A549 (cell line): ENCODE results near the gene VCL. TPM values are rescaled to one million over a fixed set of nuclear protein-coding genes. Genes with fewer than 3 reads are reported as not detected.
"Not testable (repeated sequence)": the region's sequence is repeated elsewhere in the genome, so short reads cannot be mapped to it uniquely, and the experiment has no call there.

Source experiments
- ATAC-seq, 2 experiments: fragments of 200-7000 bp in 1 of 2; fragments of >200 bp in 1 of 2; cut with Nextera tagmentation in 1 of 2; cut with Tn5 transposase in 1 of 2; 3 replicates each; pipeline versions ENCODE4 v1.8.0 to v1.9.1; 2018 to 2020; ENCODE audit warnings: mild to moderate bottlenecking in 1 of 2, moderate library complexity in 1 of 2
- CTCF ChIA-PET: fragments of 300-600 bp; sonication (Branson Sonifier 250); formaldehyde crosslinking; extraction: SDS; loops from one replicate; lab custom pipeline; 2021; ENCODE audit warnings: antibody characterized with exemption, inconsistent platforms; lab: Yijun Ruan, JAX
- POLR2A ChIA-PET: fragments of 350-600 bp; formaldehyde crosslinking; extraction: SDS; loops from one replicate; lab custom pipeline; 2021; ENCODE audit warnings: antibody characterized with exemption, inconsistent platforms; lab: Yijun Ruan, JAX
- DNase-seq, 2 experiments: peaks; one replicate each; pipeline versions ENCODE4 v3.0.0 to v3.0.0-alpha.2; 2011 to 2016; ENCODE audit warnings: low read depth in 1 of 2, low spot score in 1 of 2
- FAIRE-seq: peaks from 2 replicates; lab custom pipeline; 2011; peaks lifted over from hg19 to GRCh38; lab: Jason Lieb, UNC
- H3K27ac ChIP-seq, 2 experiments: fragments of >200 bp; sonication (Bioruptor Twin); formaldehyde crosslinking; 3 replicates each; pipeline ENCODE4 v1.5.1; 2016 to 2017
- H3K4me1 ChIP-seq: fragments of >200 bp; sonication (Bioruptor Twin); formaldehyde crosslinking; 3 replicates; pipeline ENCODE4 v1.6.1; 2016
- H3K4me2 ChIP-seq: fragments of >200 bp; sonication (Bioruptor Twin); formaldehyde crosslinking; 3 replicates; pipeline ENCODE4 v1.6.1; 2016
- H3K4me3 ChIP-seq: fragments of >200 bp; sonication (Bioruptor Twin); formaldehyde crosslinking; 3 replicates; pipeline ENCODE4 v1.5.1; 2016
- H3K9me3 ChIP-seq: fragments of >200 bp; sonication (Bioruptor Twin); formaldehyde crosslinking; 3 replicates; pipeline ENCODE4 v1.6.1; 2016
- HDAC2 ChIP-seq: fragments of 200-600 bp; sonication (generic); IDR thresholded peaks from 2 replicates; pipeline ENCODE4 v1.6.1; 2016
- HES2 ChIP-seq: fragments of >200 bp; sonication (Bioruptor Twin); formaldehyde crosslinking; IDR thresholded peaks from 2 replicates; pipeline ENCODE4 v1.6.1; 2016
- JUNB ChIP-seq: fragments of >200 bp; sonication (Bioruptor Twin); formaldehyde crosslinking; IDR thresholded peaks from 2 replicates; pipeline ENCODE4 v1.6.1; 2016
- KDM1A ChIP-seq: fragments of 200-600 bp; sonication (generic); IDR thresholded peaks from 2 replicates; pipeline ENCODE4 v1.6.1; 2016; ENCODE audit warnings: low read depth, mild to moderate bottlenecking
- PBX3 ChIP-seq: IDR thresholded peaks from 2 replicates; pipeline ENCODE4 v1.6.1; 2012
- POLR2A ChIP-seq: IDR thresholded peaks from 2 replicates; pipeline ENCODE4 v1.6.1; 2012; ENCODE audit warnings: mild to moderate bottlenecking, low read length
- RARB ChIP-seq: fragments of 250-450 bp; sonication (Bioruptor Pico); IDR thresholded peaks from 2 replicates; pipeline ENCODE4 v1.8.0; 2021; ENCODE audit warnings: mild to moderate bottlenecking, moderate library complexity
- RCOR1 ChIP-seq: fragments of 150-350 bp; IDR thresholded peaks from 2 replicates; pipeline ENCODE4 v1.6.1; 2014; ENCODE audit warnings: antibody characterized with exemption, low read length, low read depth
- REST ChIP-seq: fragments of 200-600 bp; sonication (generic); IDR thresholded peaks from 2 replicates; pipeline ENCODE4 v1.6.1; 2016; ENCODE audit warnings: antibody characterized with exemption, mild to moderate bottlenecking, moderate library complexity
- ZNF302 ChIP-seq: fragments of 250-450 bp; sonication (Bioruptor Pico); IDR thresholded peaks from 2 replicates; pipeline ENCODE4 v1.9.0; 2021; ENCODE audit warnings: inconsistent platforms, mild to moderate bottlenecking, moderate library complexity
- WGBS: methylation state at CpG from one replicate; pipeline ENCODE4 v1.1.6; 2017; ENCODE audit errors: missing lambda C conversion rate; 5-methylcytosine and 5-hydroxymethylcytosine counted together
- polyA plus RNA-seq, 4 experiments: library from polyadenylated mRNA; depleted of rRNA in 3 of 4; stranded (reverse); fragments of >200 nt; fragmentation: RNase III in 1 of 4; extraction: RNeasy Plus Mini Kit Qiagen cat#74134 plus additional on column Dnase treatment in 1 of 4; gene quantifications; 2 replicates in 3 of 4; 3 replicates in 1 of 4; pipeline ENCODE4 v1.2.3, GENCODE V29; 2011 to 2017

VCL gene
- polyA plus RNA-seq, 2 of the 4 experiments (the other 2 are of a cell fraction) = 101 to 112 TPM

GRCh38 chr10:73998929-73999691, 1.2 kb downstream of the VCL start (continued):
- TF ChIP-seq PBX3 = no peak
- TF ChIP-seq HDAC2 = no peak
- no peak for TF ChIP-seq RCOR1
- no peak for TF ChIP-seq POLR2A
- TF ChIP-seq KDM1A = 0 out of 2 replicates have a peak, but pooled peaks have one; percentile 0

GRCh38 chr10:73999703-74000102, 1.8 kb downstream of the VCL start:
- TF ChIP-seq JUNB = 0 out of 2 replicates have a peak, but pooled peaks have one; percentile 3
- TF ChIP-seq RARB = 0 out of 2 replicates have a peak, but pooled peaks have one; percentile 15
- no peak for TF ChIP-seq HES2

GRCh38 chr10:74000244-74000643, 2.3 kb downstream of the VCL start:
- CTCF ChIA-PET = interaction anchor here (1.2 to 4.7 kb wide), 16 partner anchors 9 to 120 kb away, joined by 4 to 18 read pairs (median 7); no protein-coding TSS in a partner anchor
- ATAC-seq, H3K9me3 ChIP-seq, FAIRE-seq, DNase-seq: not testable (repeated sequence)
- H3K4me3 ChIP-seq = peak overlapping the region; percentile 97
- H3K4me2 ChIP-seq = peak overlapping the region; percentile 93
- WGBS = 91% methylated on average over 11 of the region's 11 CpGs
- H3K27ac ChIP-seq = peak overlapping the region; percentile 95; a peak in 5 of 6 replicates
- peaks cover 53% of the 10 kb centered on the region for H3K4me1 ChIP-seq
- POLR2A ChIA-PET = interaction anchor here (0.7 to 1.7 kb wide), 5 partner anchors 13 to 113 kb away, joined by 3 to 11 read pairs (median 4); no protein-coding TSS in a partner anchor

More at GRCh38 chr10:73999703-74000102, 1.8 kb downstream of the VCL start:
- Histone ChIP-seq H3K4me1 (peaks cover 53% of the 10 kb centered on the region), H3K9me3 (no peaks in the 10 kb centered on the region), H3K4me2 (peak overlapping the region; percentile 93), H3K27ac (peak overlapping the region; percentile 95), H3K4me3 (peak overlapping the region; percentile 97)
- ATAC-seq (no peak), DNase-seq (no peak), FAIRE-seq (no peak)
- WGBS = 0% methylated on average over 1 of the region's 1 CpG
- ChIA-PET CTCF (interaction anchor here (0.6 to 4.7 kb wide), 26 partner anchors 9 to 150 kb away, joined by 3 to 18 read pairs (median 5); no protein-coding TSS in a partner anchor), POLR2A (interaction anchor here (0.6 to 1.7 kb wide), 11 partner anchors 9 to 112 kb away, joined by 3 to 11 read pairs (median 4); no protein-coding TSS in a partner anchor)

- H3K9me3 ChIP-seq = no peaks in the 10 kb centered on the region
- H3K4me3 ChIP-seq = peak overlapping the region; percentile 97; the same call in 1 of the 3 replicates
- ChIA-PET POLR2A (no interaction called here), CTCF (interaction anchor here (0.9 to 4.7 kb wide), 11 partner anchors 8 to 121 kb away, joined by 4 to 18 read pairs (median 7); no protein-coding TSS in a partner anchor)
- no peak for TF ChIP-seq ZNF302 (CRISPR knock-in tag)
- 0 out of 2 replicates have a peak, but pooled peaks have one; percentile 17 for TF ChIP-seq REST
- WGBS = 92% methylated on average over 7 of the region's 7 CpGs
- H3K4me2 ChIP-seq = peak overlapping the region; percentile 93
- DNase-seq (no peak), FAIRE-seq (no peak), ATAC-seq (no peak)
- peak overlapping the region; percentile 2 to 95; a peak in 4 of 6 replicates for H3K27ac ChIP-seq
- peaks cover 57% of the 10 kb centered on the region for H3K4me1 ChIP-seq
These were observed 3.2 kb downstream of the VCL start for GRCh38 chr10:74000892-74001669.
